GM19238 (cell line): Measurements from ENCODE around the gene OR5I1.
"Not testable (repeated sequence)": the region's sequence is repeated elsewhere in the genome, so short reads cannot be mapped to it uniquely, and the experiment has no call there.

Source experiments
- DNase-seq: peaks from one replicate; pipeline ENCODE4 v3.0.0; 2011; ENCODE audit warnings: low spot score; ENCODE audit not compliant: insufficient read length

OR5I1 gene

GRCh38 chr11:55936300-55936699 lies at the start of gene OR5I1:
Gene OR5I1 (minus strand): TSS chr11:55936400. CDS start chr11:55936400, 0 bp downstream.
- no peak for DNase-seq

- DNase-seq, result no peak
Measured at GRCh38 chr11:55970935-55971334, 34.7 kb upstream of the OR5I1 start.

- DNase-seq, result no peak
Measured at GRCh38 chr11:55969845-55970244, 33.6 kb upstream of the OR5I1 start, which contains the start of gene OR10AG1. Gene OR10AG1 (minus strand): TSS chr11:55969945. CDS start chr11:55969907, 38 bp downstream.

DNA sequence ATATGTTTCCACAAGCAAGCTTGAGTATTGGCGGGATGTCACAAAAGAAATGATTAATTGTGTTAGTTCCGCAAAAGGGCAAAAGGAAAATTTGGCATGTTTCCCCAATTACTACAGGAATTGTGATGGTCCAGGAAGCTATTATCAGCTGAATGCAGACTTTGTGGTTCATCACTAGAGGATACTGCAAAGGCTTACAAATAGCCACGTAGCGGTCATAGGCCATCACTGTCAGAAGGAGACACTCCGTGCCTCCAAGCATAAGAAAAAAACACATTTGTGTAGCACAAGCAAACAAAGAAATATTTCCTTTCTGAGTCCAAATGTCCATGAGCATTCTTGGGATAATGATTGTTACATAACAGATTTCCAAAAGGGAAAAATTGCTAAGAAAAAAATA lies 31.7 kb upstream of the OR5I1 start:
- DNase-seq, result no peak

GRCh38 chr11:55966391-55966790 lies 30.2 kb upstream of the OR5I1 start:
- no peak for DNase-seq

DNA sequence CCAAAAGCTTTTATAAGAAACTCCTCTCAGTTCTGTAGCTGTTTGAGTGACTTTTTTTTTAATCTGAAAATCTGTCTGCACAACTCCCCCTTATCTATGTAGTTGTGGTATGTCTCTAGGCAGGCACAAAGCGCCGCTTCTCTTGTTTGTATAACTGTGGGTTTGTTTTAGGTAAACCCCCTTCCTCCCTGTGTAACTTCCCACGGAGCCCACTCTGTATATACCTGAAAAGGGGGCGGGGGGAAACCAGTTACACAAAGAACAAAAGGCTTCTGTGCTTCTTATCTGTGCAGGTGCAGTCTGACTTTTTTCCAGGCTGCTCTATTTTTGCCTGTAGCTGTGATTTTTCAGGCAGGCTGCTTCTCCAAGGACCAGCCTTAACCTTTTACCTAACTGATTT lies 20.3 kb upstream of the OR5I1 start:
- no peak for DNase-seq

DNA sequence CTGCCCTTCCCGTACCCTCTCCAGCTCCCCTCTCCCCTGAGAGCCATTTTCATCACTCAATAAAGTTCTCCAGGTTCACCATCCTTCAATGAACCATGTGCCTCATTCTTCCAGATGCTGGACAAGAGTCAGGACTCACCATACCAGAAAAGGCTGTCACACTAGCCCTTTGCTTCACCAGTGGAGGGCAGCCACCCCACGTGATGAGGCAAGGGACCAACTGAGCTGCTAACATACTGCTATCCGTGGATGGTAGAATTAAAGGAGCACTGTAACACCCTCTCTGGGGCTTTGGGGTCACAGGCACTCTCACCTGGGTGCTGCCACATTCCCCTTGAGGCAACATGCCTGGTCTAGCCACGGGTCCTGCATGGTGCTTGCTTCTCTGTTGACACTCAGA lies 13.1 kb upstream of the OR5I1 start:
- DNase-seq, result no peak

DNA sequence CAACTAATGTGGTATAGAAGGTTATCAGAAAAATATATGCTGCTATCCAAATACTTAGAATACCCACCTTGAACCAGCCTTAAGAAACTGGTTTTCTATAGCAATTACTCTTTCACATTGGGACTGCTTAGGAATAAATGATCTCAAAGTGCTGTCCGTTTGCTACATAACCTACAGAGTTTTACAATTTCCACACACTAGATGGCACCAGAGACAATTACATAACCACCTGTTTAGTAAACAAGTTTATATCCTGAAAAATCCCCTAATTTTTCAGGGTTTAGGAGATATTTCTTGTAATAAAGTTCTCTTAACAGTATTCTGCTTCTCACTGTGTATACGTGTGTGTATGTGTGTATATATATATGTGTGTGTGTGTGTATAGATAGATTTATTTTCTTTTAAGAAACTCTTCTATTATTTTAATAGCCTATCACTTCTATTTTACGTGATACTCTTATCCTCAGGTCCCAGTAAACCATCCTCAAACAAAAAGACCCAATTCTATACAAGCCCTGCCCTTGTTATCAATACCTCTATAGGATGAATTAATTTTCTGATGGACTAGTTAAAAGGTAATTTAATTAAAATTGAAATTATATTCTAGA lies 6.7 kb upstream of the OR5I1 start:
- DNase-seq, result no peak

DNA sequence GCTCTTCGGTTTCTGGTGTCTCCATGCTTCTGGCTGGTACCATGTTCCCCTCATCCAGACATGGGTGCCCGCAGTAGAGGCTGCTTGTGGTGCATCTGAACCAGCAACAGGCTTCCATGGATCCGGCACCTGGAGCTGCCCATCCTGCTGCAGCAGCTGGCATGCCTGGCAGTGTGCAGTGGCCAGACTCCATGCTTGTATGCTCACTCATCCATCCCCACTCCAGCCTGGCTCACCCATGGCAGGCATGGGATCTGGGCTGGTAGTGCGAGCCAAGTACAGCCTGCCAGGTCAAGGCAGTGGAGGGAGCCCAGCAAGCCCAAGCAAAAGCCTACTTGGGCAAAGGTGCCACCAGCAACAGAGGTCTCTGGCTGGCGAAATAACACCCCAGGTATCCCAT lies 15.7 kb downstream of the OR5I1 start:
- no peak for DNase-seq

DNA sequence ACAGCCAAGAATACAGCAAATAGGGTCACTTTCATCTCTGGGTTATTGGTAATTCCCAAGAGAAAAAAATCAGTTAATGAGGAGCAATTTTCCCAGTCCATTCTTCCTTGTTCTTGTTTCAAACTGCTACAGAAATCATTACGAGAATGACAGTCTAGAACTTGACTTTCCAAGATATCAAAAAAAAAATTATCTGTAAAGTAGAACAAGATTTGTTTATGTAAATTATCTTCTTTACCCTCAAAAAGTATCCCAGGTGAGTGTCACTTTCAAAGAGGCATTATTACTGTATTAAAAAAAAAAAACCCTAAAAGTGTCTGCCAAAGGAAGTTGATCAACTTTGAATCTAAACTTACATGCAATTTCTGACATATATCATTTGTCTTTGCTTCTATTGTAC lies 21.7 kb downstream of the OR5I1 start, which contains the start of gene OR5W2:
TSS of gene OR5W2 (minus strand) at position 101 of the 400 bp plus-strand sequence. CDS start at position 101, 0 bp downstream.
- DNase-seq, result no peak

DNA sequence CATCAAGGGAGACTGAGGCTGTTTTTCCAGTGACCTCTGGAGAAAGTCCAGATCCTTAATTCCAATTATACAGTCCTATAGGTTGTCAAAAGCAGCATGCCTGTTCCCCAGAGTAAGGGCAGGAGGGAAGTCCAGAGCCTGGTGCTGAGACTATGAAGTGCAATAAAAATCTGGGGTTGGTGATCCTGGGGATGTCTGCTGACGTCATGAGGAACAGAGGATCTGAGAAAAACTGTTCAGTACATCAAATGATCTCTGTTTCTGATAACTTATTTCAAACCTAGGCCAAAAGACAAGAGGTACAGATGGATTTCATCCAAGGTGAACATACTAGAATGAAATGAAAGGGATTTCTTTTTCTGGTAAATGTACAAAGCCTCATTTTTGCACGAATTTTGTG lies 33.9 kb downstream of the OR5I1 start:
- DNase-seq, result no peak

DNA sequence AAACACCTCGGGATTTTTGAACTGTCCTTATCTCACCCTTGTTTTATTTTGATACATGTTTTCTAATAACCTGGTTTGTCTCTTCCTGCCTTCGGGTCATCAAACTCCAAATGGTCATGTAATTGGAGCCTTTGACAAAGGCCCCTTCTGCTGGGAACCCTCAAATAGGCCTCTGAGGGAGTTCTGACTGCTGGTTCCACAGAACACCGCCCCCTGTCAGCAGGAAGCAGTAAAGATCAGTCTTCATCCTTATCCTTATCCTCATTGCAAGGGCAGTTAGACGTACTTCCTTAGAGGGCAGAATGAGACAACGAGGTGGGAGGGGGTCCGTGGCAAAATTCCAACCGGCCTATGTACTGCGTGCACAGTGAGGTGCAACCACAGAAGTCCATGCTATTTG lies 41.0 kb downstream of the OR5I1 start:
- DNase-seq, result no peak

- DNase-seq, result not testable (repeated sequence)
Measured at GRCh38 chr11:55885481-55885880, 50.7 kb downstream of the OR5I1 start.
